Limb (tissue), 2 donors: Measurements from ENCODE around the gene ZMYND19.
"Not testable (repeated sequence)": the region's sequence is repeated elsewhere in the genome, so short reads cannot be mapped to it uniquely, and the experiment has no call there.

Source experiments
- DNase-seq, 2 donors: peaks; one replicate each; pipeline ENCODE4 v3.0.0-alpha.2; 2016; ENCODE audit errors: extremely low spot score in 2 of 2

ZMYND19 gene

DNA sequence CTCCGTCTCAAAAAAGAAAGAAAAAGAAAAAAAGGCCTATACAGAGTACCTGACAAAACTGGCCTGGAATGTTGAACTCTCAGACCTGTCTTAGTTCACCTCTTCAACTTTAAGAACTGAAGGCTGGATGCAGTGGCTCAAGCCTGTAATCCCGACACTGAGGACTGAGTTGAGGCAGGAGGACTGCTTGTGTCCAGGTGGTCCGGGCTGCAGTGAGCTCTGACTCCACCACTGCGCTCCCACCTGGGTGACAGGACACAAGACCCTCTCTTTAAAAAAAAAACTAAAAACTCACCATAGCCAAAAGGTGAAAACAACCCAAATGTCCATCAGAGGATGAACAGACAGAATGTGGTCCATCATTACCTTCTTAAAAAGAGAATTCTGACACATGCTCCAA is 32.2 kb downstream of the ZMYND19 start:
- DNase-seq: no peak

DNA sequence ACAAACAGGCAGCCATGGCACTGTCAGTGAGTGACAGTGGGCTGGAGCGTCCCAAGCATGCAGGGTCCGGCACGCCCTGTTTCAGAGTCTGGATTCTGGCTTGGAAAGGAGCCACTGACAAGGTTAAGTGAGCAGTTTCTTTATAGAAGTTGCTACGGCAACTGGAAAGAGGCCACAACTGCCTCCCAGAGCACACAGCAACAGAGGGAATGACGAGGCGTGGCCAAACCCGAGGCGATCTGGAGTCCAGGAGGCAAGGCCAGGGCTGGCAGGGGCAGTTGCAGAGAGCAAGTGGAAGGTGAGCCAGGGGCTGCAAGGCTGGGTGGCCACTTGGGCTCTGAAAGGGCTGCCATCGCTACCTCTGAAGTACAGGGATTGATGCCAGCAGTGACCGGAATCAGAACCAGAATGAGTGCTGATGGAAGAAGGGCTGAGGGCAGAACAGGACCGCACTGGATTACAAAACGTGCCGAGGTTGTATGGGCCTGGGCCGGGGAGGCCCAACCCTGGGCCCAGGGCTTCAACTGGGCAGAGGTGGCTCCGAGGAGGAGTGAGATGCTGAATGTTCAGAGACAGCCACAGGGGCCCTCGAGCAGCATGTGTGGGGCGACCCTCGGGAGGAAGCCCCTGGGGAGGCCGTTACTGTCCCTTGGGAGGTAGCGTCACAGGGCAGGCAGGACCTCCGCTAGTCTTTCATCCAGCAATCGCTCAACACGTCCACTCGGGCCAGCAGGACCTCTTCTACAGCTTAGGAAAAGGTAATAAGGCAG is 34.1 kb downstream of the ZMYND19 start:
- peak in 1 of 2 donors; percentile 2 for DNase-seq

DNA sequence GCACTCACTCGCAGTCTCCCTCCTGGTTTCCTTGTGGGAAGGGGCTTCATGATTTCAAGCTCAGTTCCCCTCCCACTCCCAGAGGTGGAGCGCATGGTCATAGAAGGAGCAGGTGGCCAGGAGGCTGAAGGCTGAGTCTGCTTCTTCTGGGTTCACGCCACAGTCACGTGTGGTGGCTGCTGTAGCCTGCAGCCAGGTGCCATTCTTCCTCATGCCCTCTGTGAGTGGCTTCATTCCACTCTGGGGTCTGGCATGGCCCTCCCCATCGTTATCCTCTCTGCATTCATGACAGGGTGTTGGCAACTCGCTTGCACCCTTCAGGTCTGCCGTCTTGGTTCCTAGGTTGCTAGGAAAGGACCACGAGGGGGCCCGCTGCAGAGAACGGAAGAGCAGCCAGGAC is 35.1 kb downstream of the ZMYND19 start:
- no peak for DNase-seq

DNA sequence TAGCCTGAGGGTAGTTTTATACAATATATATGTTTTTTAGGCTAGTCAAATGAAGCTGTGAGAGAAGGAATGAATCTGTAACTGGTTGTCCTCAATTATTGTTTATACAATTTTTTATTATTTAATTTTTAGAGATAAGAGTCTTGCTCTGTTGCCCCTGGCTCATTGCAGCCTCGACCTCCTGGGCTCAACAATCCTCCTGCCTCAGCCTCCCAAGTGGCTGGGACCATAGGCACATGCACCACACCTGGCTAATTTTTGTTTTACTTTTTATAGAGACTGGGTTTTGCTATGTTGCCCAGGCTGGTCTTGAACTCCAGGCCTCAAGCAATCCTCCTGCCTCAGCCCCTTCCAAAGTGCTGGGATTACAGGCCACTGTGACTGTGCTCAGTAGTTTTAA is 36.0 kb downstream of the ZMYND19 start:
- no peak for DNase-seq

DNA sequence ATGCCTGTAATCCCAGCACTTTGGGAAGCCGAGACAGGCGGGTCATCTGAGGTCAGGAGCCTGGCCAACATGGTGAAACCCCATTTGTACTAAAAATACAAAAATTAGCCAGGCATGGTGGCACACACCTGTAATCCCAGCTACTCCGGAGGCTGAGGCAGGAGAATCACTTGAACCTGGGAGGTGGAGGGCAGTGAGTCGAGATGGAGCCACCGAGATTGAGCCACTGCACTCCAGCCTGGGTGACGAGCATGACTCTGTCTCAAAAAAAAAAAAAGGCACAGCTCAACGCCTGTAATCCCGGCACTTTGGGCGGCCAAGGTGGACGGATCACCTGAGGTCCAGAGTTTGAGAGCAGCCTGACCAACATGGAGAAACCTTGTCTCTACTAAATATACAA is 36.7 kb downstream of the ZMYND19 start:
- DNase-seq: not testable (repeated sequence)

DNA sequence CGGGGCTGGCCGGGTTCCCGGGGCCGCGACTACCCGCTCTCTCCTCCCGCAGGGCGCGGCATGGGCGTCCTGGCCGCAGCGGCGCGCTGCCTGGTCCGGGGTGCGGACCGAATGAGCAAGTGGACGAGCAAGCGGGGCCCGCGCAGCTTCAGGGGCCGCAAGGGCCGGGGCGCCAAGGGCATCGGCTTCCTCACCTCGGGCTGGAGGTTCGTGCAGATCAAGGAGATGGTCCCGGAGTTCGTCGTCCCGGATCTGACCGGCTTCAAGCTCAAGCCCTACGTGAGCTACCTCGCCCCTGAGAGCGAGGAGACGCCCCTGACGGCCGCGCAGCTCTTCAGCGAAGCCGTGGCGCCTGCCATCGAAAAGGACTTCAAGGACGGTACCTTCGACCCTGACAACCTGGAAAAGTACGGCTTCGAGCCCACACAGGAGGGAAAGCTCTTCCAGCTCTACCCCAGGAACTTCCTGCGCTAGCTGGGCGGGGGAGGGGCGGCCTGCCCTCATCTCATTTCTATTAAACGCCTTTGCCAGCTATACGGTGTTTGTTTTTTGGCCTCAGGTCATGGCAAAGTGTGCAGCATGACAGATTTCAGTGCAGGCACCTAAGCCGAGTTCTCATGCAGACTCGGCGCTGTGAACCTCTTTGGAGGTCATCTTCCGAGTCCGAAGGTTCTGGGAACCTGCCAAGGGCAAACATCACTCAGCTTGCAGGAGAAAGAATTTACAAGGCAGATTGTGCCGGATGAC is 38.1 kb downstream of the ZMYND19 start:
- DNase-seq: peak in 1 of 2 donors; percentile 48

DNA sequence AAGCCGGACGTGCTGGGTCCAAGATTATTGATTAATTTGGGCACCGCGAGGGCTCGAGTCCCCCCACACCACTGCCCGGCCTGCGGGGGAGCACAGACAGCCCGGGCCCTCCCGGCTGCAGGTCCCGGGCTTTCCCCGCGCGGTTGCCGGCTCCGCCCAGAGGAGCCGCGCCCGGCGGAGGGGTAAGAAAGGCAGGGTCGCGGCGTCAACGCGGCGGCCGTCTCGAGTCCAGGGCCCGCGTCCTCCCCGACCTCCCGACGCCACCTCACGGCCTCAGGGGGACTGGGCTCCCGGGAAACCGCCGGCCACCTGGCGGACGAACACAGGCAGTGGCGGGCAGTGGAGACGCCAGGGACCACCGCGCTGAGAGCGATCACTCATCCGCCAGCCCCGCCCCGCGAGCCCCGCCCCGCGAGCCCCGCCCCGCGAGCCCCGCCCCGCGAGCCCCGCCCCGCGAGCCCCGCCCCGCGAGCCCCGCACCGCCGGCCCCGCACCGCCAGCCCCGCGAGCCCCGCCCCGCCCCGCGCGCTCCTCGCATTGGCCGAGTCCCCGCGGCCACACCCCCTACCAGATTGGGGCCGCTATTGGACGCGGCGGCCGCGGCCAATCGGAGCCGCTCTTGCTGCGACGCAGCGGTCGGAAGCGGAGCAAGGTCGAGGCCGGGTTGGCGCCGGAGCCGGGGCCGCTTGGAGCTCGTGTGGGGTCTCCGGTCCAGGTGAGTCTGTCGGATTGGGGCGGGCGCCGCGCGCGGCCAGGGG is 38.9 kb downstream of the ZMYND19 start, which contains the start of gene MRPL41:
Gene MRPL41 (plus strand): TSS at position 616 of the 758 bp plus-strand sequence. CDS start 203 bp downstream, outside the sequence.
- DNase-seq: peak; percentile 89 to 93

DNA sequence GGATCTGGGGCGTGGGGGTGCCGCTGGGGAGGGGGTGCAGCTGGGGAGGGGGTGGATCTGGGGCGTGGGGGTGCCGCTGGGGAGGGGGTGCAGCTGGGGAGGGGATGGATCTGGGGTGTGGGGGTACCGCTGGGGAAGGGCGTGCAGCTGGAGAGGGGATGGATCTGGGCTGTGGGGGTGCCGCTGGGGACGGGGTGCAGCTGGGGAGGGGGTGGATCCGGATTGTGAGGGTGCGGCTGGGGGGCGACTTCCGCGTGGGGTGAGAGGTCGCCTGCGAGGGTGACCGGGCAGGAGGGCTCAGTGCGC is 39.4 kb downstream of the ZMYND19 start:
- DNase-seq: peak in 1 of 2 donors; percentile 46

DNA sequence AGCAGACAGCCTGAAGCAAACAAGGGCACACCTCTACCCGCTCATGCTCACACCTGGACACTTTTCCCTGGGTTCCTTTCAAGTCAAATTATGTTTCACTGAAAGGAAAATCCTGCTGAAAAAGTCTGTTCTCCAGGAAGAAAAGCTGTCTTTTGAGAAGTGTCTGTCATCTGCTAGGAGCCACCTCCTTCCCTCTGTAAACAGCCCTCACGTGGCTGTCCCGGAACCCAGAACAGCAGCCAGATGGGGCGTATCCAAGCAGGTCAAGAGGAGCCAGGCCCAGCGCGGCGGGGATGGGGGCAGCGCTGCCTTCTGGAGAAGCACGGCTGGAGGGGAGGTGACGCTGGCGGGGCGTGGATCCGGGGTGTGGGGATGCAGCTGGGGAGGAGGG is 40.1 kb downstream of the ZMYND19 start, which contains the start of gene PNPLA7:
Gene PNPLA7 (minus strand): TSS at position 172 of the 391 bp plus-strand sequence. CDS start 205 bp downstream, outside the sequence.
- peak; percentile 65 to 78 for DNase-seq

DNA sequence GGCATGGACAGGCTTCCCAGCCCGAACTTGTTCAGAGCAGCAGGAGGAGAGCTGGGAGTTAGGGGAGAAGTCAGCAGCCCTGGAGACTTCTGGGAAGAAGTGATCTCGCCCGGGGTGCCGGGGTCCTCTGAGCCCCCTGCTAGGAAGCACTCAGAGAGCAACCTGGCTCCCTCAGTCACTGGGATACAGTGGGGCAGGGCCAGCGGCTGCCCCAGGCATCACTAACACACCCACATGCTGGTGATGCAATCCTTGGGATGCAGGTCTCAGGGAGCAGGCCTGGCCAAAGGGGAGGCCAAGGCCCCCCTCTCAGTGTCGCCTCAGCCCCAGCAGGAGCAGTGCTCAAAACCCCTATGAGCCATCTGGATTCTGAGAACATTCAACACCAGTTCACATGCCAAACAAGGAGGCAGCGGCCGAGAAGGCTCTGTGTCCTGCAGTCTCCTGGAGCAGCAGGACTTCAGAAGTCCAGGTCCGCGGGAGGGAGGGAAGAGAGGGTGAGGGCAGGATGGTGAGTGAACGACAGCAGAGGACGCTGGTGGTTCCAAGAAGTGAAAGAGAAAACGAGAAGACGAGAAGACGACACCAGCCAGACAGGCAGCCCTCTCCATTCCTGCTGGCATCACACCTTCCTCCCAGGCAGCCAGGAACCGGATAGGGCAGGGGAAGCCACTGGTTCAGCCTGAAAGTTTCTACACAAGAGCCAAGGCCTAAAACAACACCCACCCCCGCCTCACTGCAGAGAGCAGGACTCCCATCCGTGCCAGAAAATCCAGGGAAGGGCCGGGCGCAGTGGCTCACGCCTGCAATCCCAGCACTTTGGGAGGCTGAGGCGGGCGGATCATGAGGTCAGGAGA is 42.4 kb downstream of the ZMYND19 start:
- no peak for DNase-seq

DNA sequence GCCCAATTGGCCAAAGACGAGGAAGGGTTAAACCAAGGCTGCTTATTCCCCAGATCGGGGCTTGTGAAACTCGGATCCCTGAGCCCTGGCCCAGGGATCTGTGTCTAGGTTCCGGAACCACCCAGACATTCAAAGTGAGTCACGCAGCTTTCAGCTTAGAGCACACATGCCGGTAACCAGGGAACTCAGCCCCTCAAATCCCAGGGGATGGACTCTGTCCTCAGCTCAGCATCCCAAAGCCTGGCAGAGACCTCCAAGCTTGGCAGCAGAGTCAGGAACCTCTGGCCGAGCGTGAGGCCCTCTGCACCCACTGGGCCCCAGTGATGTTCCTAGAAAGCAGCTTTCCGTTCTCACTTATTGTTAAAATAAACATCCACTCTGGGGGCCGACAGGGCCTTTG is 45.2 kb downstream of the ZMYND19 start:
- no peak for DNase-seq

DNA sequence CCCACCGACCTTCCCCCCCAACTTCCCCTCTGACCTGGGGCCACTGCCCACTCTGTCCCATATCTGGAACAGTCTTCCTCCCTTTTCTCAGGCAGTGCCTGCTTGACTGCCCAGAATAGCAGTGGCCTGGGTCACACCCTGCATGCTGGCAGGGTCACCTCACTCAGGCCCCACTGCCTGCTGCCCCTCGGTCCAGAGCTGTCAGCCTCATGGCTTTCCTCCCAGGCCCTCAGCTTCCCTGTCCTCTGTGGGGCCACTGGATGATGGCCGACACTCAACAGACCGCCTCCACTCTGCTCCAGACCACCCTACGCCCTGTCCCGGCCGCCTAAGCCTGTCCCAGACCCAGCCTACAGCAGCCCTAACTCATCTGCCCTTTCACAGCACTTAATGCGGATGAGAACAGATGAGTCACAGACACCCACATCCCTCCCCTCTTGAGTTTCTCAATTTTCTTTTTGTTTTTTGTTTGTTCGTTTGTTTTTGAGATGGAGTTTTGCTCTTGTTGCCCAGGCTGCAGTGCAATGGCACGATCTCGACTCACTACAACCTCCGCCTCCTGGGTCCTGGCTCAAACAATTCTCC is 46.0 kb downstream of the ZMYND19 start:
- no peak for DNase-seq

DNA sequence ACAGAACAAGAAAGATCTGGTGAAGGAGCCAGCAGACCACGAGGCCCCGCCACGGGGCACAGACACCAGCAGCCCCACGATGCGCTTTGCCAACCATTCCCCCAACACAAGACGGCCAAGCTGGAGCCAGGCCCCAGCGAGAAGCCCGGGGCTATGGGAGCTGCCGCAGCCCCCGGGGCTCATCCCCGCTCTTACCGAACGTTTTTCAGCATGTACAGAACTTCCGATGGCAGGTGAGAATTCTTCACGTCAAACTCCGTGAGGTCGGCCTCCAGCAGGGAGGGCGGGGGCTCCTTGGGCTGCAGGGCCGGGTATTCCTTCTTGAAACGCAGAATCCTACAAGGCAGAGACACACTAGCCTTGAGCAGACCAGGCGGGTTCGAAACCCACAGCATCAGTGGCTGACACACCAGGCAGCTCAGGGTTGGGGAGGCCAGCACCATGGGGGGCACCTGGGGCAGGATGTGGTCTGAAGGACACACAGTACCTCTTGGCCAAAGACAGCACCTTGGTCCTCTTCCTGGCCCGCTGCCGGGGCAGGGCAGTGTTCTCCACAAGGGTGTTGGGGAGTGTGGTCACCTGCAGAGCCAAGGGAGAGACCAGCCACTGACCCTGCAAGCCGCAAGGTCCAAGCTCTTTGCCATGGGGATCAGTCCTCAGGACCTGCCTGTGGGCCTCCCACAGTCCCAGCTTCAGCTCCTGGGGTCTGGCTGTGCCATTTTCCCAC is 46.9 kb downstream of the ZMYND19 start:
- DNase-seq: no peak

DNA sequence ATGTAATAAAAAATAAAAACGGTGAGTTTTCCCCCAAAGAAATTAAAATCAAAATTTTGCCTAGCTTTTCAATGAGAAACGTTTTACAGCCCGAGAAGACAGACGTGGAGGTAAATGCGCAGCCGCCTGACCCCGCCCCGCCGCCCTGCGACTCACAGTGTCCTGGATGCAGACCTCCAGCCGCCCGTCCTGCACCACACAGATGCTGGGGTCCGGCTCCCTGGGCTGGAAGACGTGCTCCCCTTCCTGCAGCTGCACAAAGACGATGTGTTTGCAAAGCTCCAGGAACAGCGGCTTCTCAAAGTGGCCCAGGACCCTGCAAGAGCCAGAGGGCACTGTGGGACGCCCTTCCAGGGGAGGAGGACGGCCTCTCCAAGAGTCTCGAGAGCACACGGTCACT is 47.8 kb downstream of the ZMYND19 start:
- no peak for DNase-seq

DNA sequence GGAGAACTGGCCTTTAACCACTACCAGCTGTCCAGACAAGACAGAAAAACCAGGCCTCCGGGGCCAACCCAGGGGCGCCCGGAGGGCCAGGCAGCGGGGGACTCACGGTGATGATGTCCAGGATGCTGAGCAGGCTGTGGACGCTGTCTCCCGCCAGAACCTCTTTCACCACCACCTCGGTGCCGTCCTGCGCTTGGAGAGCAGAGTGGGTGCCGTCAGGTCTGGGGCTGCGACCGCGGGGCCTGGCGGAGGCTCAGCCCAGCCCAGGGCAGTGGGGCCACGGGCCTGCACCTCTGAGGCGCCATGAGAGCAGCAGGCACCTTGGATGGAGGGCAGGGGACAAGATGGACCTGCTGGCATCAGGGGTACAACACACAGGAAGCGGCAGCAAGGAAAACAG is 49.8 kb downstream of the ZMYND19 start:
- no peak for DNase-seq

DNA sequence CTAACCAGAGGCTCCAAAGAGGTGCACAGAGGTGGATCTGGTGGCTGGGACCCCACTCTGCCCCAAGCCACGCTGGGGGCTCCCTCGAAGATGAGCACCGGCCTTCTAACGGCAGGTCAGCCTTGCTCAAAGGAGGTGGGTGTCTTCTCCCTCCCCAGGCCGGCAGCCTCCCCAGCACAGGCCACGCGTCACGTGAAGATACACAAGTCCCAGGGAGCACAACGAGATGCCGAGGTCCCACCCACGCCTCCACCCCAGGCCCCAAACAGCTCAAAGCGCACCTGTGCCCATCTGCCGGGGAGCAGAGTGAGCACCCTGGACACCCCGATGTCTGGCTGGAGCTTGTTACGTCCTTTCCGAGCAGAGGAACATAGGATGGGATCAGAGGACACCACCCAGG is 52.3 kb downstream of the ZMYND19 start:
- DNase-seq: no peak

DNA sequence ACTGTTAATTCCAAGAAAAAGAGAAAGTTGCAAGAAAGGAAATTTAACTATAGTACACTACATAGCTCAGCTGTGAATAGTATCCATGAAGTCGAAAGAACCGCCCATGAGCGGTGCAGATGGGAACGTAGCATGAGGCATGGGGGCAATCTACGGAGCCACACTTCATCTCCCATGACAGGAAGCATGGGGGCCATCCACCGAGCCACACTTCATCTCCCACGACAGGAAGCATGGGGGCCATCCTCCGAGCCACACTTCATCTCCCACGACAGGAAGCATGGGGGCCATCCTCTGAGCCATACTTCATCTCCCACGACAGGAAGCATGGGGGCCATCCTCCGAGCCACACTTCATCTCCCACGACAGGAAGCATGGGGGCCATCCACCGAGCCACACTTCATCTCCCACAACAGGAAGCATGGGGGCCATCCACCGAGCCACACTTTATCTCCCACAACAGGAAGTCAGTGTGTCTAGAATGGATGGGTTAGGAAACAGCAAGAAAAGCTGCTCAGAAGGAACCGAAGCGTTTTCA is 53.6 kb downstream of the ZMYND19 start:
- not testable (repeated sequence) for DNase-seq

DNA sequence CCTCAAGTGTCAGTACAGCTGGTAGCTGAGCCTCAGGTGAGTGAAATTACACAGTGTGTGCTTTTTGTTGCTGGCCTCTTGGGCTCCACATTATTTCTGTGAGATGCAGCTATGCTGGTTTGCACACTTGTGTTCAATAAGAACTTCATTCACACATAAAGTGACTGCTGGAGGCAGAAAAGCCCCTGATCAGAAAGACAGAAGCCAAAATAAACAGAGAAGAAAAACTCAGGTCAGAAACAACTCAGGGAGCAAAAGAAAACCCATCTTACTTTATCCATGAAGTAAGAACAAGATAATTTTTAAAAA is 55.2 kb downstream of the ZMYND19 start:
- no peak for DNase-seq

DNA sequence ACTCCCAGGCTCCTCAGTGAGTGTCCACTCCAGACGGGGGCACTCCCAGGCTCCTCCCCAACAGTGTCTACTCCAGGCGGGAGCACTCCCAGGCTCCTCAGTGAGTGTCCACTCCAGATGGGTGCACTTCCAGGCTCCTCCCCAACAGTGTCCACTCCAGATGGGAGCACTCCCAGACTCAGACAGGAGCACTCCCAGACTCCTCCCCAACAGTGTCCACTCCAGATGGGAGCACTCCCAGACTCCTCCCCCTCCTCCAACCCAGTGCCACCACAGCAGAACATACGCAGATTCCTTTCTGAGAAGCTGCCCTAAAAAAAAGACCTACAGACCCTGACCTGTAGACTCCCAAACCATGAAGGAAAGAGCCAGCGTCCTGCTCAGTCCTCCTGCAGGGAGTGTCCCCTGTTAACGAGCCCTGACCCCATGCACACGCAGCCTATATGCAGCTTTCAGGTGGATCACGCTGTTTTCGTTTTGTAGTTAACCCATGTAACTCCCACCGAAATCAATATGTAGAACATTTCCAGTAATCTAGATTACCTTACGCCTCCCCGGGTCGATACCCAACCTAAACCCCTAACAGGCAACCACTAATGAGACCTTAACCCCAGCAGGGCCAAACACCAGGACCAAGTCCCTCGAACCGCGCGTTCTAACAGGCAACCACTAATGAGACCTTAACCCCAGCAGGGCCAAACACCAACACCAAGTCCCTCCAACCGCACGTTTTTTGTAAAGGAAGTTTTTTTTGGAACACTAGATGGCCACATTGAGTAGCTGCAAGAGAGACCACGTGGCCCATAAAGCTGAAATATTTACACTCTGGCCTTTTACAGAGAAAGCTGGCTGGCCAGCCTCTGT is 55.8 kb downstream of the ZMYND19 start:
- DNase-seq: peak in 1 of 2 donors; percentile 64
